HuH-7 (cell line): ENCODE results near the gene ADAP1.

Experiments
- DNase-seq: peaks from one replicate; pipeline ENCODE4 v3.0.0; 2011; ENCODE audit warnings: low spot score

ADAP1 gene

GRCh38 chr7:860149-860548, 94.3 kb downstream of the ADAP1 start:
- no peak for DNase-seq

- DNase-seq, result no peak
Observed at GRCh38 chr7:859359-860030, 95.0 kb downstream of the ADAP1 start.

GRCh38 chr7:857661-858060, 96.8 kb downstream of the ADAP1 start:
- no peak for DNase-seq

- DNase-seq, result no peak
Observed at GRCh38 chr7:856444-857095, 97.9 kb downstream of the ADAP1 start.

- no peak for DNase-seq
Observed at GRCh38 chr7:855686-856369, 98.7 kb downstream of the ADAP1 start.

GRCh38 chr7:854118-854775, 100.2 kb downstream of the ADAP1 start:
- DNase-seq, result no peak

- no peak for DNase-seq
Observed at GRCh38 chr7:853366-854117, 100.9 kb downstream of the ADAP1 start.

- no peak for DNase-seq
Observed at GRCh38 chr7:851204-851603, 103.3 kb downstream of the ADAP1 start.

GRCh38 chr7:849781-850180, 104.7 kb downstream of the ADAP1 start:
- DNase-seq, result no peak

- no peak for DNase-seq
Observed at GRCh38 chr7:849145-849544, 105.3 kb downstream of the ADAP1 start.
